ENCODE results near the gene PKN3. TPM values are rescaled to one million over a fixed set of nuclear protein-coding genes. Genes with fewer than 3 reads are reported as not detected.

The PKN3 gene
- total RNA-seq, 4 donors from 2014 or later: 4.0 to 10.0 (median 7.6) TPM

- no peaks in the 10 kb centered on the region for H3K9me3 ChIP-seq
- no peaks in the 10 kb centered on the region for H3K27me3 ChIP-seq
- peaks cover 6 to 27% (median 23%) of the 10 kb centered on the region in 4 donors for H3K4me1 ChIP-seq
- H3K27ac ChIP-seq (replicated peaks in 1 of 4): no peak overlapping the region
- no peak overlapping the region for H3K4me3 ChIP-seq
- TF ChIP-seq CTCF (IDR thresholded peaks at IDR 0.05): no peak
- no peak for TF ChIP-seq POLR2AphosphoS5 (IDR thresholded peaks at IDR 0.05)
- TF ChIP-seq EP300 (IDR thresholded peaks at IDR 0.05): no peak
- no peak for TF ChIP-seq POLR2A (IDR thresholded peaks at IDR 0.05; ENCODE audit: low read depth)
- intact Hi-C loops (cut with DNase I): loop anchor here (5.0 kb wide), 1 partner anchor 54 kb away; no protein-coding TSS in a partner anchor
- H3K36me3 ChIP-seq: peaks cover 0 to 5% (median 2%) of the 10 kb centered on the region in 4 donors
- DNase-seq (ENCODE audit: extremely low spot score): no peak
- 64% methylated on average over 10 of the region's 10 CpGs for WGBS
Observed at GRCh38 chr9:128701227-128701854, 962 bp upstream of the PKN3 start.

GRCh38 chr9:128702949-128703615, 779 bp downstream of the PKN3 start:
- WGBS: 17% methylated on average over 16 of the region's 55 CpGs
- Histone ChIP-seq H3K27me3 (no peaks in the 10 kb centered on the region), H3K4me3 (peak overlapping the region; percentile 69 to 81 (median 77)), H3K4me1 (peaks cover 6 to 27% (median 21%) of the 10 kb centered on the region in 4 donors), H3K27ac (replicated peaks in 1 of 4) (peak overlapping the region; percentile 74 to 85 (median 80)), H3K36me3 (peaks cover 0 to 18% (median 0%) of the 10 kb centered on the region in 4 donors), H3K9me3 (no peaks in the 10 kb centered on the region)
- intact Hi-C loops (cut with DNase I): loop anchor here (2.0 to 5.0 kb wide), 2 partner anchors 56 to 84 kb away; partner anchors contain the start of gene TBC1D13
- TF ChIP-seq EP300 (IDR thresholded peaks at IDR 0.05) (no peak), POLR2A (IDR thresholded peaks at IDR 0.05; ENCODE audit: low read depth) (no peak), CTCF (IDR thresholded peaks at IDR 0.05) (no peak), POLR2AphosphoS5 (IDR thresholded peaks at IDR 0.05) (no peak)
- no peak for DNase-seq (ENCODE audit: extremely low spot score)

- intact Hi-C loops (cut with DNase I): loop anchor here (2.0 to 5.0 kb wide), 2 partner anchors 56 to 83 kb away; partner anchors contain the start of gene TBC1D13
- Histone ChIP-seq H3K9me3 (no peaks in the 10 kb centered on the region), H3K4me1 (peaks cover 6 to 27% (median 21%) of the 10 kb centered on the region in 4 donors), H3K27ac (replicated peaks in 1 of 4) (peak overlapping the region; percentile 74 to 85 (median 80)), H3K4me3 (peak overlapping the region; percentile 69 to 81 (median 77)), H3K36me3 (peaks cover 0 to 23% (median 0%) of the 10 kb centered on the region in 4 donors), H3K27me3 (no peaks in the 10 kb centered on the region)
- 68% methylated on average over 25 of the region's 31 CpGs for WGBS
- TF ChIP-seq POLR2A (IDR thresholded peaks at IDR 0.05; ENCODE audit: low read depth) (no peak), POLR2AphosphoS5 (IDR thresholded peaks at IDR 0.05) (peak in 1 of 2 donors; percentile 56)
- DNase-seq (ENCODE audit: extremely low spot score): no peak
Observed at GRCh38 chr9:128703616-128704355, 1.5 kb downstream of the PKN3 start.

GRCh38 chr9:128704356-128704670, 2.0 kb downstream of the PKN3 start:
- Histone ChIP-seq H3K9me3 (no peaks in the 10 kb centered on the region), H3K4me1 (peaks cover 6 to 27% (median 21%) of the 10 kb centered on the region in 4 donors), H3K36me3 (peaks cover 0 to 23% (median 0%) of the 10 kb centered on the region in 4 donors), H3K27me3 (no peaks in the 10 kb centered on the region), H3K27ac (replicated peaks in 1 of 4) (peak overlapping the region; percentile 74 to 85 (median 80)), H3K4me3 (peak overlapping the region; percentile 20 to 80 (median 72))
- 87% methylated on average over 4 of the region's 5 CpGs for WGBS
- intact Hi-C loops (cut with DNase I): loop anchor here (5.0 kb wide), 1 partner anchor 57 kb away; no protein-coding TSS in a partner anchor
- no peak for DNase-seq (ENCODE audit: extremely low spot score)
- TF ChIP-seq EP300 (IDR thresholded peaks at IDR 0.05) (no peak), CTCF (IDR thresholded peaks at IDR 0.05) (no peak), POLR2AphosphoS5 (IDR thresholded peaks at IDR 0.05) (no peak), POLR2A (IDR thresholded peaks at IDR 0.05; ENCODE audit: low read depth) (no peak)
